Osteocyte (in vitro differentiated cells): ENCODE results near the gene GANC. TPM values are rescaled to one million over a fixed set of nuclear protein-coding genes. Genes with fewer than 3 reads are reported as not detected.

Experiments
- DNase-seq: peaks from one replicate; pipeline ENCODE4 v3.0.0; 2021; ENCODE audit warnings: mixed read lengths; ENCODE audit not compliant: unreplicated experiment; ENCODE audit errors: extremely low spot score
- H3K27ac Mint-ChIP-seq: one replicate; pipeline ENCODE4 v1.8.0; 2021; ENCODE audit warnings: mild to moderate bottlenecking, mixed read lengths; ENCODE audit not compliant: unreplicated experiment
- H3K27me3 Mint-ChIP-seq: one replicate; pipeline ENCODE4 v1.8.0; 2021; ENCODE audit warnings: mixed read lengths; ENCODE audit not compliant: unreplicated experiment
- H3K36me3 Mint-ChIP-seq: one replicate; pipeline ENCODE4 v1.8.0; 2021; ENCODE audit warnings: mixed read lengths; ENCODE audit not compliant: unreplicated experiment
- H3K4me1 Mint-ChIP-seq: one replicate; pipeline ENCODE4 v1.8.0; 2021; ENCODE audit warnings: mixed read lengths; ENCODE audit not compliant: unreplicated experiment
- H3K4me3 Mint-ChIP-seq: one replicate; pipeline ENCODE4 v1.8.0; 2021; ENCODE audit warnings: mild to moderate bottlenecking, moderate library complexity, mixed read lengths; ENCODE audit not compliant: unreplicated experiment
- H3K9me3 Mint-ChIP-seq: one replicate; pipeline ENCODE4 v1.8.0; 2021; ENCODE audit warnings: mixed read lengths; ENCODE audit not compliant: unreplicated experiment
- CTCF ChIP-seq: fragments of 200-600 bp; sonication (generic); IDR thresholded peaks from 2 replicates; pipeline ENCODE4 v1.5.0; 2021; ENCODE audit warnings: antibody characterized with exemption, mild to moderate bottlenecking, moderate library complexity
- total RNA-seq: library from RNA; stranded (reverse); gene quantifications from 2 replicates; pipeline ENCODE4 v1.2.1, GENCODE V29; 2021

Gene GANC
- total RNA-seq, 1 donor from 2014 or later, result 34.0 TPM

GRCh38 chr15:42385980-42386700 lies 113.1 kb downstream of the GANC start:
- no peak overlapping the region for H3K4me3 Mint-ChIP-seq
- no peak for DNase-seq
- H3K27me3 Mint-ChIP-seq, result no peaks in the 10 kb centered on the region
- TF ChIP-seq CTCF, result no peak
- H3K4me1 Mint-ChIP-seq, result peaks cover 12% of the 10 kb centered on the region
- H3K9me3 Mint-ChIP-seq, result no peaks in the 10 kb centered on the region
- H3K36me3 Mint-ChIP-seq, result peaks cover 3% of the 10 kb centered on the region
- no peak overlapping the region for H3K27ac Mint-ChIP-seq

GRCh38 chr15:42387603-42388002 lies 114.6 kb downstream of the GANC start:
- no peak overlapping the region for H3K4me3 Mint-ChIP-seq
- H3K27ac Mint-ChIP-seq, result no peak overlapping the region
- H3K36me3 Mint-ChIP-seq, result peaks cover 3% of the 10 kb centered on the region
- no peaks in the 10 kb centered on the region for H3K27me3 Mint-ChIP-seq
- no peak for TF ChIP-seq CTCF
- DNase-seq, result no peak
- H3K4me1 Mint-ChIP-seq, result peaks cover 16% of the 10 kb centered on the region
- no peaks in the 10 kb centered on the region for H3K9me3 Mint-ChIP-seq

- H3K27ac Mint-ChIP-seq, result no peak overlapping the region
- H3K36me3 Mint-ChIP-seq, result no peaks in the 10 kb centered on the region
- peaks cover 4% of the 10 kb centered on the region for H3K4me1 Mint-ChIP-seq
- H3K9me3 Mint-ChIP-seq, result no peaks in the 10 kb centered on the region
- no peak for DNase-seq
- no peak for TF ChIP-seq CTCF
- H3K27me3 Mint-ChIP-seq, result no peaks in the 10 kb centered on the region
- no peak overlapping the region for H3K4me3 Mint-ChIP-seq
Observed at GRCh38 chr15:42392309-42393024, 119.5 kb downstream of the GANC start.

GRCh38 chr15:42394106-42394505 lies 121.1 kb downstream of the GANC start:
- Mint-ChIP-seq H3K27me3 (no peaks in the 10 kb centered on the region), H3K27ac (no peak overlapping the region), H3K4me3 (no peak overlapping the region), H3K36me3 (no peaks in the 10 kb centered on the region), H3K9me3 (no peaks in the 10 kb centered on the region), H3K4me1 (peaks cover 4% of the 10 kb centered on the region)
- TF ChIP-seq CTCF, result no peak
- DNase-seq, result no peak

GRCh38 chr15:42395838-42396237 lies 122.8 kb downstream of the GANC start:
- Mint-ChIP-seq H3K4me1 (peaks cover 4% of the 10 kb centered on the region), H3K4me3 (no peak overlapping the region), H3K9me3 (no peaks in the 10 kb centered on the region), H3K27me3 (no peaks in the 10 kb centered on the region), H3K27ac (no peak overlapping the region), H3K36me3 (peaks cover 2% of the 10 kb centered on the region)
- no peak for DNase-seq
- TF ChIP-seq CTCF, result no peak
